ENCODE results near the gene IFFO2.

Gene IFFO2

GRCh38 chr1:18974005-18974404 is 17.5 kb upstream of the IFFO2 start:
- H3K4me2 ChIP-seq (ENCODE audit: low read length): no peak overlapping the region
- H3K79me2 ChIP-seq (ENCODE audit: insufficient read depth, low read length): no peaks in the 10 kb centered on the region
- no peaks in the 10 kb centered on the region for H3K36me3 ChIP-seq (ENCODE audit: insufficient read depth, low read length)
- no peaks in the 10 kb centered on the region for H3K9me3 ChIP-seq (ENCODE audit: low read length)
- H3K9me2 ChIP-seq (ENCODE audit: low read depth, low read length): no peaks in the 10 kb centered on the region
- H3K4me3 ChIP-seq (ENCODE audit: low read depth, low read length, poor library complexity, severe bottlenecking): no peak overlapping the region
- H3F3A ChIP-seq (ENCODE audit: insufficient read depth, low read length): no peaks in the 10 kb centered on the region
- no peak overlapping the region for H2AFZ ChIP-seq (ENCODE audit: low read length)
- H3K4me1 ChIP-seq (ENCODE audit: insufficient read depth, low read length, severe bottlenecking): no peaks in the 10 kb centered on the region
- H3K9ac ChIP-seq (ENCODE audit: low read length): no peak overlapping the region
- H3K27ac ChIP-seq (ENCODE audit: low read depth, low read length, poor library complexity, severe bottlenecking): no peak overlapping the region
- H3K27me3 ChIP-seq (ENCODE audit: insufficient read depth, low read length): peaks cover 12% of the 10 kb centered on the region; the same call in 1 of the 2 replicates
- TF ChIP-seq CTCF (IDR thresholded peaks at IDR 0.05; ENCODE audit: low read length) (no peak), EZH2 (IDR thresholded peaks at IDR 0.05; ENCODE audit: borderline replicate concordance, low read length) (no peak)
- H4K20me1 ChIP-seq (ENCODE audit: insufficient read depth, low read length): no peaks in the 10 kb centered on the region

DNA sequence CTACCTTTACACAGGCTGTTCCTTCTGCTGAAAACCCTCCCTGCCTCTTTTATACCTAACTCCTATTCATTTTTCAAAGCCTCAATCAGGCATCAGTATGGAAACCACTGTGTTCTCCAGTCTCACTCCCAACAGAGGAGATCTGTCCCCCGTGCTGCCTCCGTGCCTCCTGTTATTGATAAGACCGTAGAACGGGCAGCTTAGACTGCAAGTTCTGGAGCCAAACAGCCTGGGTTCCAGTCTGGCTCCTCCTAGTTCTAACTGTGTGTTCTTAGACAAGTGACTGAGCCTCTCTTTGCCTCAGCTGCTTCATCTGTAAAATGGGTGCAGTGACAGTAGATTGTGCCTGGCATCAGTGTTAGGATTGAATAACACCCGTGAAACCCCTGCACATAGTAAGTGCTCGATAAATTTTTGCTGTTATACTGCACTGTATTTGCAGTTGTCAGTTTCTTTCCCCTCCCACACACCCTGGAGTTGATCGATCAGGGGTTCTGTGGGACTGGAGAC is 17.0 kb upstream of the IFFO2 start:
- no peak overlapping the region for H3K4me3 ChIP-seq (ENCODE audit: low read depth, low read length, poor library complexity, severe bottlenecking)
- H3K9me2 ChIP-seq (ENCODE audit: low read depth, low read length): no peaks in the 10 kb centered on the region
- H3K27me3 ChIP-seq (ENCODE audit: insufficient read depth, low read length): peaks cover 12% of the 10 kb centered on the region; the same call in 1 of the 2 replicates
- H3K4me1 ChIP-seq (ENCODE audit: insufficient read depth, low read length, severe bottlenecking): no peaks in the 10 kb centered on the region
- no peak for TF ChIP-seq CTCF (IDR thresholded peaks at IDR 0.05; ENCODE audit: low read length)
- no peak for TF ChIP-seq EZH2 (IDR thresholded peaks at IDR 0.05; ENCODE audit: borderline replicate concordance, low read length)
- H3K27ac ChIP-seq (ENCODE audit: low read depth, low read length, poor library complexity, severe bottlenecking): no peak overlapping the region
- no peak overlapping the region for H3K9ac ChIP-seq (ENCODE audit: low read length)
- no peak overlapping the region for H2AFZ ChIP-seq (ENCODE audit: low read length)
- no peaks in the 10 kb centered on the region for H3K79me2 ChIP-seq (ENCODE audit: insufficient read depth, low read length)
- no peaks in the 10 kb centered on the region for H4K20me1 ChIP-seq (ENCODE audit: insufficient read depth, low read length)
- H3K4me2 ChIP-seq (ENCODE audit: low read length): no peak overlapping the region
- no peaks in the 10 kb centered on the region for H3K9me3 ChIP-seq (ENCODE audit: low read length)
- H3K36me3 ChIP-seq (ENCODE audit: insufficient read depth, low read length): no peaks in the 10 kb centered on the region
- H3F3A ChIP-seq (ENCODE audit: insufficient read depth, low read length): no peaks in the 10 kb centered on the region

DNA sequence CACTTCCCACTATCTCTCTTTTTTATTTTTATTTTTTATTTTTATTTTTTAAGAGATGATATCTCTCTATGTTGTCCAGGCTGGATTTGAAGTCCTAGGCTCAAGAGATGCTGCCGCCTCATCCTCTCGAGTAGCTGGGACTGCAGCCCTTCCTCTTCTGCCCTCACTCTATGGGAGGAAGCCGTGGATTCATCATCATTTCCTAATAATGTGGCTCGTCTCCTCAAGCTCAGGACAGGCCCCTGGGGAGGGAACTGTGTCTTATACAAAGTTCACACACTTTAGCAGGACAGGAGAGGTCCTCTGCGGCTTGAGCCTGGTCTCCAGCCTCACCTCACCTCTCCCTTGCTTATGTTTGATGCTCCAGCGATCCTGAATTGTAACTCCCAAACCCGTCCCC is 16.5 kb upstream of the IFFO2 start:
- H3K4me1 ChIP-seq (ENCODE audit: insufficient read depth, low read length, severe bottlenecking): no peaks in the 10 kb centered on the region
- H3K27ac ChIP-seq (ENCODE audit: low read depth, low read length, poor library complexity, severe bottlenecking): no peak overlapping the region
- H3K4me2 ChIP-seq (ENCODE audit: low read length): no peak overlapping the region
- no peak overlapping the region for H3K4me3 ChIP-seq (ENCODE audit: low read depth, low read length, poor library complexity, severe bottlenecking)
- H3K9me2 ChIP-seq (ENCODE audit: low read depth, low read length): no peaks in the 10 kb centered on the region
- H3K27me3 ChIP-seq (ENCODE audit: insufficient read depth, low read length): peaks cover 12% of the 10 kb centered on the region; the same call in 1 of the 2 replicates
- H3K79me2 ChIP-seq (ENCODE audit: insufficient read depth, low read length): no peaks in the 10 kb centered on the region
- H3F3A ChIP-seq (ENCODE audit: insufficient read depth, low read length): no peaks in the 10 kb centered on the region
- H3K9me3 ChIP-seq (ENCODE audit: low read length): no peaks in the 10 kb centered on the region
- TF ChIP-seq CTCF (IDR thresholded peaks at IDR 0.05; ENCODE audit: low read length) (no peak), EZH2 (IDR thresholded peaks at IDR 0.05; ENCODE audit: borderline replicate concordance, low read length) (no peak)
- no peaks in the 10 kb centered on the region for H3K36me3 ChIP-seq (ENCODE audit: insufficient read depth, low read length)
- no peak overlapping the region for H2AFZ ChIP-seq (ENCODE audit: low read length)
- no peak overlapping the region for H3K9ac ChIP-seq (ENCODE audit: low read length)
- no peaks in the 10 kb centered on the region for H4K20me1 ChIP-seq (ENCODE audit: insufficient read depth, low read length)

Data from OCI-LY1 (cell line).